ENCODE measurements around the gene USP24. TPM values are rescaled to one million over a fixed set of nuclear protein-coding genes. Genes with fewer than 3 reads are reported as not detected.
A peak's percentile ranks its signal among the peaks of the same experiment; 100 is the strongest.

Gene USP24
- total and polyA plus RNA-seq, 2 donors (not counting 3 experiments of a cell fraction or from before 2014, with no cell fraction given): 8.2 to 30.0 TPM

GRCh38 chr1:55129194-55129728 is 85.9 kb downstream of the USP24 start:
- POLR2A ChIA-PET: interaction anchor here (0.6 kb wide), 1 partner anchor 90 kb away, joined by 3 read pairs; no protein-coding TSS in a partner anchor
- H3K4me2 ChIP-seq (ENCODE audit: insufficient read depth, low read length): peak overlapping the region; percentile 13
- no peaks in the 10 kb centered on the region for H3K27me3 ChIP-seq (ENCODE audit: control insufficient read depth in 2 of 2, insufficient read depth in 2 of 2, low read length in 2 of 2)
- intact Hi-C loops (cut with micrococcal nuclease): no loop called here
- H3K27ac ChIP-seq (ENCODE audit: insufficient read depth, low read depth, low read length): no peak overlapping the region
- CTCF ChIA-PET: interaction anchor here (1.0 to 3.9 kb wide), 4 partner anchors 11 to 148 kb away, joined by 3 to 19 read pairs (median 3); no protein-coding TSS in a partner anchor
- FAIRE-seq (peak; percentile 71), DNase-seq (ENCODE audit: low read depth, low spot score) (peak; percentile 87)
- H3K9me3 ChIP-seq (replicated peaks; ENCODE audit: control insufficient read depth, insufficient read depth, low read length): no peaks in the 10 kb centered on the region
- H2AFZ ChIP-seq (ENCODE audit: low read depth, low read length): no peak overlapping the region
- H3K36me3 ChIP-seq (ENCODE audit: control insufficient read depth in 2 of 2, extremely low read depth in 1 of 2, insufficient read depth in 2 of 2, low read length in 2 of 2): peaks cover 12 to 24% of the 10 kb centered on the region in 2 experiments
- H3K4me1 ChIP-seq (ENCODE audit: control insufficient read depth, extremely low read depth, insufficient read depth, low read length): peaks cover 21% of the 10 kb centered on the region
- H3K4me3 ChIP-seq (replicated peaks in 1 of 3; ENCODE audit: insufficient read depth in 1 of 3, low read depth in 1 of 3, low read length in 3 of 3): no peak overlapping the region
- BruUV-seq (replicated peaks): no TSS peak
- dilution Hi-C loops (cut with MboI; ENCODE audit: extremely low pct_ligation_motif_present, low sequenced_read_pairs): no loop called here
- no peaks in the 10 kb centered on the region for H4K20me1 ChIP-seq (replicated peaks; ENCODE audit: control insufficient read depth, extremely low read depth, insufficient read depth, low read length)
- no peak for TF ChIP-seq POLR2A (IDR thresholded peaks at IDR 0.05; ENCODE audit: low read depth, low read length)
- no peak for TF ChIP-seq JUN (IDR thresholded peaks at IDR 0.05; ENCODE audit: borderline replicate concordance, insufficient read depth, insufficient read length, low read depth)
- no peak for TF ChIP-seq POLR2AphosphoS5 (IDR thresholded peaks at IDR 0.05; ENCODE audit: insufficient read depth, low read depth, low read length)
- no peak for TF ChIP-seq CTCF (IDR thresholded peaks at IDR 0.05; ENCODE audit: extremely low read depth in 1 of 2, insufficient read depth in 1 of 2, low read depth in 1 of 2, low read length in 2 of 2)
- peak; percentile 28 for TF ChIP-seq GATA2 (IDR thresholded peaks at IDR 0.05; ENCODE audit: insufficient read depth, insufficient read length, low read depth, low read length)
- TF ChIP-seq EZH2 (IDR thresholded peaks at IDR 0.05; ENCODE audit: borderline replicate concordance, low read depth, low read length, severe bottlenecking): no peak
- peak; percentile 53 for TF ChIP-seq FOS (IDR thresholded peaks at IDR 0.05; ENCODE audit: borderline replicate concordance, insufficient read depth, low read length)
- no peak for TF ChIP-seq MAX (IDR thresholded peaks at IDR 0.05; ENCODE audit: insufficient read depth, insufficient read length)
- TF ChIP-seq MYC (IDR thresholded peaks at IDR 0.05; ENCODE audit: low read depth, low read length): no peak
- H3K9ac ChIP-seq (replicated peaks; ENCODE audit: extremely low read depth, insufficient read depth, low read length): no peak overlapping the region
- no peaks in the 10 kb centered on the region for H3K9me1 ChIP-seq (replicated peaks; ENCODE audit: control insufficient read depth, extremely low read depth, insufficient read depth, low read length)
- H3K79me2 ChIP-seq (ENCODE audit: control insufficient read depth, insufficient read depth, low read length): no peaks in the 10 kb centered on the region

All from endothelial cell of umbilical vein (primary cell).